Colonic mucosa (tissue), 4 donors: ENCODE data around the gene GAPDHS. TPM values are rescaled to one million over a fixed set of nuclear protein-coding genes. Genes with fewer than 3 reads are reported as not detected.

ENCODE experiments used
- DNase-seq: peaks from one replicate; pipeline ENCODE4 v3.0.0-alpha.2; 2020
- H3K27ac ChIP-seq: fragments of 200-600 bp; one replicate; pipeline ENCODE4 v1.8.0; 2021
- H3K27me3 ChIP-seq: fragments of 200-600 bp; one replicate; pipeline ENCODE4 v1.8.0; 2021
- H3K36me3 ChIP-seq: fragments of 200-600 bp; one replicate; pipeline ENCODE4 v1.8.0; 2021
- H3K4me1 ChIP-seq: fragments of 200-600 bp; one replicate; pipeline ENCODE4 v1.8.0; 2021; ENCODE audit warnings: mild to moderate bottlenecking
- H3K4me3 ChIP-seq: fragments of 200-600 bp; one replicate; pipeline ENCODE4 v1.8.0; 2021
- H3K9ac ChIP-seq, 2 donors: one replicate each; pipeline ENCODE4 v1.7.0; 2013; ENCODE audit warnings: control low read depth in 2 of 2, low read depth in 2 of 2, low read length in 2 of 2
- H3K9me3 ChIP-seq: fragments of 200-600 bp; one replicate; pipeline ENCODE4 v1.8.0; 2021
- intact Hi-C: fragments of 100-400 bp; cut with DNase I; formaldehyde crosslinking; loops from one replicate; pipeline ENCODE4 v1.14.1; 2022
- total RNA-seq, 2 donors: library from RNA; stranded (reverse); fragmentation: NEBNext Ultra II Directional in 1 of 2; extraction: Animal tissue kit (Norgen Biotek cat#: 25700) in 1 of 2; gene quantifications; one replicate each; pipeline ENCODE4 v1.2.1, GENCODE V29; 2021
- TF ChIP-seq, protein P1 (sequence below): fragments of 200-600 bp; IDR thresholded peaks from one replicate; pipeline ENCODE4 v1.8.0; 2022; ENCODE audit warnings: antibody characterized with exemption, mild to moderate bottlenecking
- donor health status: healthy.
- donor health status: DM: no; HTN: no; CAD: no.
- donor health status: DM: no; HTN: no; CAD: no.

The GAPDHS gene
- total RNA-seq, 2 donors from 2014 or later, result not detected

DNA sequence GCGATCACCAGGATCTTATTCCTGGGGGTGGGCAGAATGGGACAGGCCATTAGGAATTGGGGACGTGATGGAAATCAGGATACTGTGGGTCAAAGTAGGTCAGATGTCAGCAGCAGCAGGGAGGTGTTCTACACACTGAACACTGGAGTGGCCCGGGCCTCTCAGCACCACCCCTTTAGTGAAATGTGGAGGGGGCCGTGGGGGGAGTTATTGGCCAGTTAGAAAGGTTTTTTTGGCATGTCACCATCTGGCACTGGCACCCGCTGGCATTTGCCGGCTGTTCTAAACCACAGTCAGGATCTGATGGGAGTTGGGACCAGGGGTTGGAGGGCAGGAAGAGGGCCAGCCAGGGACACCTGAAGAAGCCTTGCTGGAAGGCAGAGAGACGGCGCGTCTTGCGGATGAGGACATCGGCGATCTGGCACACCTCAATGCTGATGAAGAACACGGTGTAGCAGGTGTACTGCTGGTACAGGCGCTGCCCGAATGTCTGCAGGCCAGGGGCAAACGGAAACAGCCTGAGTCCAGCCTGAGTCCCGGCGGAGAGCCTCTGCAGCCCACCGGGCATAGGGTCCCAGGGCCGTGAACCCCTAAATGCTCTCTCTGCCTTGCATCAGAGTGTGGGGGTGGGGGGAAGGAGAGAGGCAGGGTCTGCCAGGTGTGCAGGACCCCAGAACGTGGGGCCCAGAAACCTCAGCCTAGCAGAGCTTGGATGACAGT is 18.0 kb downstream of the GAPDHS start:
- intact Hi-C loops, result no loop called here
- no peak for DNase-seq
- no peaks in the 10 kb centered on the region for H3K27me3 ChIP-seq

DNA sequence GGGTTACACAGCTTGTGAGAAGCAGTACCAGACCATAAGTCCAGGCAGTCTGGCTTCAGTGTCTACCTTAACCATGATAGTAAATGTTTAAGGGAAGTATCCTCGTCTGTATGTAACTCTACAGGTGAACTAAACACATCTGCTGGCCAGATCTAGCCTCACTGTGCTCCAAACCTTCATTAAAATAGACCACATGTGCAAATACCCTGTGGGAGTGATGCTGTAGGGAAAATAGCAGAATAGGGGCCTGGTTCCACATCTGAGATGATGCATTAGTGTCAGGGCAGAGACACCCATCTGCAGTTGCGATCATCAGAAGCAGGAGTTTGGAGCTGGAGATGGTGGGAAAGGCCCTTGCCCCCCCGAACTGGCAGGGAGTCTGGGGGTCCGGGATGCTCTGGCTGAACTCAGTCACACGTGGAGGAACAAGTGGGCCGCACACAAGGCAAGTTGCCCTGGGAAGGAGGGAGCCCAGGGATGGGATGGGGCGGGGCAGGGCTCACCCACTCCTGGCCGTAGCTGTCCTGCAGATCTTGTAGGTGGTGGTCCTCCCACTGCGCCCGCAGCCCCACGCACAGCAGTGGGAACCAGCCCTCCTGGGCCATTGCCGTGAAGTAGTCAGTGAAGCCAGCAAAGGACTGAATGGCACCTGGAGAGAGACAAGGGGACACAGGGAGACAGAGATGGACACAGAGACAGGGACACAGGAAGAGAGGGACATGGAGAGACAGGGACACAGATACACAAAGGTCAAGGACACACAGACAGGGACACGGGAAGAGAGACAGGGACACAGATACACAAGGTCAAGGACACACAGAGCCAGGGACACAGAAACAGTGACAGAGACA is 19.5 kb downstream of the GAPDHS start:
- Histone ChIP-seq H3K36me3 (no peaks in the 10 kb centered on the region), H3K9me3 (no peaks in the 10 kb centered on the region), H3K4me1 (no peaks in the 10 kb centered on the region), H3K27ac (no peak overlapping the region), H3K27me3 (no peaks in the 10 kb centered on the region), H3K4me3 (no peak overlapping the region), H3K9ac (no peak overlapping the region)
- intact Hi-C loops, result no loop called here
- TF ChIP-seq, protein P1, sequence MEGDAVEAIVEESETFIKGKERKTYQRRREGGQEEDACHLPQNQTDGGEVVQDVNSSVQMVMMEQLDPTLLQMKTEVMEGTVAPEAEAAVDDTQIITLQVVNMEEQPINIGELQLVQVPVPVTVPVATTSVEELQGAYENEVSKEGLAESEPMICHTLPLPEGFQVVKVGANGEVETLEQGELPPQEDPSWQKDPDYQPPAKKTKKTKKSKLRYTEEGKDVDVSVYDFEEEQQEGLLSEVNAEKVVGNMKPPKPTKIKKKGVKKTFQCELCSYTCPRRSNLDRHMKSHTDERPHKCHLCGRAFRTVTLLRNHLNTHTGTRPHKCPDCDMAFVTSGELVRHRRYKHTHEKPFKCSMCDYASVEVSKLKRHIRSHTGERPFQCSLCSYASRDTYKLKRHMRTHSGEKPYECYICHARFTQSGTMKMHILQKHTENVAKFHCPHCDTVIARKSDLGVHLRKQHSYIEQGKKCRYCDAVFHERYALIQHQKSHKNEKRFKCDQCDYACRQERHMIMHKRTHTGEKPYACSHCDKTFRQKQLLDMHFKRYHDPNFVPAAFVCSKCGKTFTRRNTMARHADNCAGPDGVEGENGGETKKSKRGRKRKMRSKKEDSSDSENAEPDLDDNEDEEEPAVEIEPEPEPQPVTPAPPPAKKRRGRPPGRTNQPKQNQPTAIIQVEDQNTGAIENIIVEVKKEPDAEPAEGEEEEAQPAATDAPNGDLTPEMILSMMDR, result no peak
- no peak for DNase-seq

More for the DNA sequence above, 18.0 kb downstream of the GAPDHS start:
- no peaks in the 10 kb centered on the region for H3K9me3 ChIP-seq
- no peak overlapping the region for H3K9ac ChIP-seq
- no peak overlapping the region for H3K4me3 ChIP-seq
- no peaks in the 10 kb centered on the region for H3K36me3 ChIP-seq
- H3K4me1 ChIP-seq, result peaks cover 5% of the 10 kb centered on the region
- TF ChIP-seq, protein P1, result no peak
- H3K27ac ChIP-seq, result no peak overlapping the region

DNA sequence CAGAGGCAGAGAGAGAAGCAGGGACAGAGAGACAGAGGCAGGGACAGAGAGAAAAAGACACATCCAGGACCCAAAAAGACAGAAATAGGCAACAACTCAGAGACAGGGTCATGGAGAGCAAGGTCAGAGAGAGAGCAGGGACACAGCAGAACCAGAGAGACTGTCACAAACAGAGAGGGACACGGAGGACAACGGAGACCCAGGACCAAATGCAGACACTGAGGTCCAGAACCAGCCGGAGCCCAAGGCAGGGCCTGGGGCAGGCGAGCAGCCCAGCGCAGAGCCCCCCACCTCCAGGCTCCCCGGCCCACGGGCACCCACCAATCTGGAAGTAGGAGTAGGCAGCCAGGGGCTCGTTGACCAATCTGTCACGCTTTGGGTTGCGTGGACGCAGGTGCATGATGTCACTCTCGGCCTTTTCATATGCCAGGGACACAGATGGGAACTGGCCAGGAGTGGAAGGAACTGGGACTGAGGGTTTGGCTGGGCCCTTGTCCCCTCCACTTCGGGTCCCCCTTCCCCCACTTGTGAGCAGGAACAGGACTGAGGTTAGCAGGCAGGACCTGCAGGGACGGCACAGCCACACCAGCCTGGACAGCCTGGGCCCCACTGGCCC is 20.2 kb downstream of the GAPDHS start:
- intact Hi-C loops, result no loop called here
- TF ChIP-seq, protein P1, result no peak
- no peak for DNase-seq
- Histone ChIP-seq H3K9me3 (no peaks in the 10 kb centered on the region), H3K9ac (no peak overlapping the region), H3K27ac (no peak overlapping the region), H3K36me3 (no peaks in the 10 kb centered on the region), H3K4me3 (no peak overlapping the region), H3K27me3 (peaks cover 4% of the 10 kb centered on the region), H3K4me1 (peaks cover 3% of the 10 kb centered on the region)

DNA sequence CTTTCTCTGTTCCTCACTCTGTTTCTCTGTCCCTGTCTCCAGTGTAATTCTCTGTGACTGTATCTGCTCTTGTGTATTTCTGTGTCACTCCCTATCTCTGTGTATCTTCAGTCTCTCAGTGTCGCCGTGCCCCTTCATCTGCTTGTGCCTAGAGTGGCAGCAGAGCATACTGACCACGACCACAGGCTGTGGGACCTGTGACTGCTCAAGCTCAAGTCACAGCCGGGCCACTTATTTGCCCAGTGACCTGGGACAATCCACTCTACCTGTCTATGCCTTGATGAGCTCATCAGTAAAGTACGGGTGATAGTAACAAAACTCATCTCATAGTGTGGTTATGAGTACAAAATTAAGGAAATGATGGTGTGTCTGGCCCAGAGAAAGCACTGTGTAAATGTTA is 20.8 kb downstream of the GAPDHS start:
- Histone ChIP-seq H3K27ac (no peak overlapping the region), H3K36me3 (no peaks in the 10 kb centered on the region), H3K4me3 (no peak overlapping the region), H3K4me1 (peaks cover 3% of the 10 kb centered on the region), H3K27me3 (peaks cover 8% of the 10 kb centered on the region), H3K9ac (no peak overlapping the region), H3K9me3 (no peaks in the 10 kb centered on the region)
- TF ChIP-seq, protein P1, result no peak
- no peak for DNase-seq
- intact Hi-C loops, result no loop called here

DNA sequence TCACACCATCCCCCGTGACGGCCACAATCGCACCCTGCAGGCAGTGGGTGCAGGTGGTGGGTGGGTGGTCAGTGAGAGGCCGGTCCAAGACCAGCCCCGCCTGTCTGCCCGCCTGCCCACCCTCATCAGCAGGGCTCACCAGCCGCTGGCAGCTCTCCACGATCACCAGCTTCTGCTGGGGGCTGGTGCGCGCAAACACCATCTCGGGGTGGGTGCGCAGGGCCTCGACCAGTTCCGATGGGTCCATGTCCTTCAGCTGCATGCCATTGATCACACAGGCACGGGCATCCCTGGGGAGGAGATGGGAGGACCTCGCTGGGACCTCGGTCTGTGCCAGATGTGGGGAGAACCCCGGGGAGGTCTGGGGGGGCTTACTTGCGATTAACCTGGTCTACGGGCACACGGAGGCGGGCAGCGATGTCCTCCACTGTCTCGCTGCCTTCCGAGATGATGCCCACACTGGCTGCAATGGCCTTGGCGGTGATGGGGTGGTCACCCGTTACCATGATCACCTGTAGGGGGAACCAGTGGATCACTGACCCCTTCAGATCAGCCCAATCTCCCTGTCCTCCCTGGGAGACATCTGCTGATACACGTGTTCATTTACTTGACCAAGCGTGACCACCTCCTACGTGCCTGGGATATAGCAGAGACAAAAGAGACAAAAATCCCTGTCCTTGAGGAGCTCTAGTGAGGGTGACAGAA is 22.2 kb downstream of the GAPDHS start:
- Histone ChIP-seq H3K27ac (no peak overlapping the region), H3K9ac (no peak overlapping the region), H3K4me3 (no peak overlapping the region), H3K9me3 (no peaks in the 10 kb centered on the region), H3K27me3 (peaks cover 13% of the 10 kb centered on the region), H3K36me3 (no peaks in the 10 kb centered on the region), H3K4me1 (peaks cover 3% of the 10 kb centered on the region)
- intact Hi-C loops, result no loop called here
- DNase-seq, result no peak
- TF ChIP-seq, protein P1, result no peak
